ENCODE measurements around the gene NRK. TPM values are rescaled to one million over a fixed set of nuclear protein-coding genes. Genes with fewer than 3 reads are reported as not detected.
"Not testable (repeated sequence)": the region's sequence is repeated elsewhere in the genome, so short reads cannot be mapped to it uniquely, and the experiment has no call there.

The NRK gene
- not detected for total RNA-seq

- CTCF ChIA-PET, result no interaction called here
- H3K9me3 Mint-ChIP-seq (ENCODE audit: insufficient read depth), result no peaks in the 10 kb centered on the region
Measured at GRCh38 chrX:105822138-105823091, at the start of gene NRK. Gene NRK (plus strand): TSS chrX:105822539. CDS start chrX:105822846, 307 bp downstream.

DNA sequence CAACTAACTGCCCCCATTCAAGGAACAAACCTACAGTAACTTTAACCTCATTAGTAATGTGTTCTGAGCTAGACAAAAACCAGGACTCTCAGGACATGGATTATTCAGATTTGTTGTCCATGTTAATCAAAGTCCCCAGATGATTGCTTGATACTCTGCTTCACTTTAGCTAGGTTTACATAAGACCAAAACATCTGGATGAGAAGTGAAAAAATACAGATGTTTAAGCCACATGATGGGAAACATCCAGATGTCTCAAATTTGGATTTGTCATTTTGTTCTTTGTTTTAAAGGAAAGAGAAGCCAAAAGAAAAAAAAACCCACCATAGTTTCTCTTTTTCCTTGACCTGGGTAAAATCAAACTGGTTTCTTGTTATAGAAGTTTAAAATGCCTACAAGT, 48.5 kb upstream of the NRK start:
- Mint-ChIP-seq H3K27ac (no peak overlapping the region), H3K4me3 (no peak overlapping the region), H3K36me3 (ENCODE audit: low read depth) (no peaks in the 10 kb centered on the region), H3K4me1 (ENCODE audit: low read depth) (no peaks in the 10 kb centered on the region), H3K27me3 (ENCODE audit: low read depth) (no peaks in the 10 kb centered on the region), H3K9me3 (ENCODE audit: insufficient read depth) (no peaks in the 10 kb centered on the region)
- ChIA-PET POLR2A (no interaction called here), CTCF (no interaction called here)
- ATAC-seq (no peak), DNase-seq (no peak)

More at GRCh38 chrX:105822138-105823091, at the start of gene NRK:
- H3K27me3 Mint-ChIP-seq (ENCODE audit: low read depth), result peaks cover 9% of the 10 kb centered on the region
- H3K36me3 Mint-ChIP-seq (ENCODE audit: low read depth), result no peaks in the 10 kb centered on the region
- no peak within 1 kb of the TSS for H3K27ac Mint-ChIP-seq
- H3K4me1 Mint-ChIP-seq (ENCODE audit: low read depth), result no peaks in the 10 kb centered on the region
- H3K4me3 Mint-ChIP-seq, result no peak within 1 kb of the TSS
- no peak for ATAC-seq
- POLR2A ChIA-PET, result no interaction called here
- DNase-seq, result no peak

DNA sequence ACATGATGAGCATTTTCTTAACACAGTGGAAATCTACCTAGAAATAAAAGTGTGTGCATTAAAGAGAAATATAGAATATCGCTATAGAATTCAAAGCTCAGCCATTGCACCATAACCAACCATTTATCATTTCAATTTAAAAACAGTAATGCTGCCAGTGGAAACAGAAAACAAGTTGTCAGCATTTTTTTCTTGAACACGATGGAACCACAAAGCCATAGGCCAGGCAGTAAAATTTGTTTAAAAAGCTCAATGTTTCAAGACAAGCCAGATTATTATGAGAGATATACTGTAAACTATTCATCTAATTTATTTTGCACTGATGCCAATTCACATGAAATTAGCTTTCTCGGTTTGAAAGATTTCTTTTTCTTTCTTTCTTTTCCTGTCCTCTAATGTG, 46.7 kb upstream of the NRK start:
- Mint-ChIP-seq H3K9me3 (ENCODE audit: insufficient read depth) (no peaks in the 10 kb centered on the region), H3K4me3 (no peak overlapping the region), H3K36me3 (ENCODE audit: low read depth) (no peaks in the 10 kb centered on the region), H3K4me1 (ENCODE audit: low read depth) (no peaks in the 10 kb centered on the region), H3K27ac (no peak overlapping the region), H3K27me3 (ENCODE audit: low read depth) (no peaks in the 10 kb centered on the region)
- POLR2A ChIA-PET, result no interaction called here
- CTCF ChIA-PET, result no interaction called here
- DNase-seq (no peak), ATAC-seq (no peak)

DNA sequence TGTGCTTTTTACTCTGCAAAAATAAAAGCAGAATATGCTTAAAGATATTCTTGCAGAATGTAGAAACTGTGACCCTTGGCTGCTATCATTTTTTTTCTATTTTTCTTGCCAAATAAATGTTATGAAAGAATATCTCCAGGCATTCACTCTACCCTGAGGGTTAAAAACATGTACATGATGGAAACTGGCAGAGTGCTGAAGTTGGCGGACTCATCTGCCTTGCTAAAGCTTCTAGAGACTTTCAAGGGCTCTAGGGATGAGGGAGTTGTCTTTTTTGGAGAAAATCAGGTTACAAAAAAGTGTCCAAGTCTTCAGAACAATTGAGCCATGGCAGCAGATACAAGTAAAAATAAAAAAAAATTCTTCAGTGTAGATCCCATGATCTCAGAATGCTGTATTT, 40.5 kb upstream of the NRK start:
- no peak for ATAC-seq
- POLR2A ChIA-PET, result no interaction called here
- Mint-ChIP-seq H3K27me3 (ENCODE audit: low read depth) (no peaks in the 10 kb centered on the region), H3K27ac (no peak overlapping the region), H3K36me3 (ENCODE audit: low read depth) (no peaks in the 10 kb centered on the region), H3K4me3 (no peak overlapping the region), H3K9me3 (ENCODE audit: insufficient read depth) (no peaks in the 10 kb centered on the region), H3K4me1 (ENCODE audit: low read depth) (no peaks in the 10 kb centered on the region)
- DNase-seq, result no peak
- CTCF ChIA-PET, result no interaction called here

- H3K4me1 Mint-ChIP-seq (ENCODE audit: low read depth); CTCF ChIA-PET; ATAC-seq; DNase-seq; H3K36me3 Mint-ChIP-seq (ENCODE audit: low read depth); H3K27me3 Mint-ChIP-seq (ENCODE audit: low read depth); H3K4me3 Mint-ChIP-seq; H3K9me3 Mint-ChIP-seq (ENCODE audit: insufficient read depth); H3K27ac Mint-ChIP-seq; POLR2A ChIA-PET: not testable (repeated sequence)
Measured at GRCh38 chrX:105796877-105797276, 25.5 kb upstream of the NRK start.

DNA sequence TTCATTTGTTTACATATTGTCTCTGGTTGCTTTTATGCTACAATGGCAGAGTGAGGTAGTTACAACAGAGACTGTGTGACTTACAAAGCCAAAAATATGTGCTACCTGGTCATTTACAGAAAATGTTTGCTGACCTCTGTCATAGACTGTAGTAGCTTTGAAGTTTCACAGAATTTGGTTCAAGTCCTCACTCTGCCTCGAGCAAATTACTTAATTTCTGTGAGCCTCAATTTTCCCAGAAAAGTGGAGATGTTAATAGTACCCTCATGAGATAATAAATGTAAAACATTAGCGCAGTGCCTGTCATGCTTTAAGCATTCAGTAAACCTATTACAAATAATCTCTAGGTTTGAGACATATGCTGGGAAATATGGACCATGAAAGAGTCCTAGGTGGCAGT, 18.4 kb upstream of the NRK start:
- Mint-ChIP-seq H3K9me3 (ENCODE audit: insufficient read depth) (no peaks in the 10 kb centered on the region), H3K4me1 (ENCODE audit: low read depth) (no peaks in the 10 kb centered on the region), H3K27ac (no peak overlapping the region), H3K27me3 (ENCODE audit: low read depth) (no peaks in the 10 kb centered on the region), H3K4me3 (no peak overlapping the region), H3K36me3 (ENCODE audit: low read depth) (no peaks in the 10 kb centered on the region)
- no peak for ATAC-seq
- ChIA-PET CTCF (no interaction called here), POLR2A (no interaction called here)
- DNase-seq, result no peak

- H3K27ac Mint-ChIP-seq; ATAC-seq; POLR2A ChIA-PET; H3K27me3 Mint-ChIP-seq (ENCODE audit: low read depth); CTCF ChIA-PET; H3K4me1 Mint-ChIP-seq (ENCODE audit: low read depth); H3K4me3 Mint-ChIP-seq; DNase-seq; H3K9me3 Mint-ChIP-seq (ENCODE audit: insufficient read depth); H3K36me3 Mint-ChIP-seq (ENCODE audit: low read depth): not testable (repeated sequence)
Measured at GRCh38 chrX:105805655-105806054, 16.7 kb upstream of the NRK start.

DNA sequence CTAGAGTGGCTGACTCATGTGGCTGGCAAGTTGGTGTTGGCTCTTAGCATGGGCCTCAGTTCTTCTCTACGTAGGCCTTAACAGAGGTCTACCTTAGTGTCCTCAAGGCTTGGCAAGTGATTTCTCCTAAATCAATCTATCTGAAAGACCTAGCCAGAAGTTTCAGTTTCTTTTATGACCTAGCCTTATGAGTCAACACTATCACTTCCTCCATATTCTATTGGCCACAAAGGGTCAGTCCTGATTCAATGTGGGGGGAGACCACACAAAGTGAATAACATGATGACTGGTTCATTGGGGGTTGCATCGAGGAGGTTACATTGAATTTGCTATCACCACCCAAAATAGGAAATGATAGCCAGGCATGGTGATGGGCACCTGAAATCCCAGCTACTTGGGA, 5.8 kb upstream of the NRK start:
- no peaks in the 10 kb centered on the region for H3K9me3 Mint-ChIP-seq (ENCODE audit: insufficient read depth)
- no peaks in the 10 kb centered on the region for H3K36me3 Mint-ChIP-seq (ENCODE audit: low read depth)
- DNase-seq, result no peak
- no peak overlapping the region for H3K4me3 Mint-ChIP-seq
- no peaks in the 10 kb centered on the region for H3K4me1 Mint-ChIP-seq (ENCODE audit: low read depth)
- H3K27ac Mint-ChIP-seq, result no peak overlapping the region
- ChIA-PET POLR2A (no interaction called here), CTCF (no interaction called here)
- ATAC-seq, result no peak
- H3K27me3 Mint-ChIP-seq (ENCODE audit: low read depth), result peaks cover 6% of the 10 kb centered on the region

GRCh38 chrX:105820247-105820646, 2.1 kb upstream of the NRK start:
- POLR2A ChIA-PET, result no interaction called here
- no peak for ATAC-seq

GRCh38 chrX:105821471-105822121, 743 bp upstream of the NRK start:
- DNase-seq (no peak), ATAC-seq (no peak)
- Mint-ChIP-seq H3K9me3 (ENCODE audit: insufficient read depth) (no peaks in the 10 kb centered on the region), H3K4me3 (no peak overlapping the region), H3K36me3 (ENCODE audit: low read depth) (no peaks in the 10 kb centered on the region), H3K27me3 (ENCODE audit: low read depth) (peaks cover 9% of the 10 kb centered on the region), H3K27ac (no peak overlapping the region), H3K4me1 (ENCODE audit: low read depth) (no peaks in the 10 kb centered on the region)
- ChIA-PET POLR2A (no interaction called here), CTCF (no interaction called here)

More at GRCh38 chrX:105820247-105820646, 2.1 kb upstream of the NRK start:
- H3K9me3 Mint-ChIP-seq (ENCODE audit: insufficient read depth), result no peaks in the 10 kb centered on the region
- H3K36me3 Mint-ChIP-seq (ENCODE audit: low read depth), result no peaks in the 10 kb centered on the region
- no peak overlapping the region for H3K4me3 Mint-ChIP-seq
- no peak overlapping the region for H3K27ac Mint-ChIP-seq
- CTCF ChIA-PET, result no interaction called here
- peaks cover 9% of the 10 kb centered on the region for H3K27me3 Mint-ChIP-seq (ENCODE audit: low read depth)
- no peak for DNase-seq
- no peaks in the 10 kb centered on the region for H3K4me1 Mint-ChIP-seq (ENCODE audit: low read depth)

DNA sequence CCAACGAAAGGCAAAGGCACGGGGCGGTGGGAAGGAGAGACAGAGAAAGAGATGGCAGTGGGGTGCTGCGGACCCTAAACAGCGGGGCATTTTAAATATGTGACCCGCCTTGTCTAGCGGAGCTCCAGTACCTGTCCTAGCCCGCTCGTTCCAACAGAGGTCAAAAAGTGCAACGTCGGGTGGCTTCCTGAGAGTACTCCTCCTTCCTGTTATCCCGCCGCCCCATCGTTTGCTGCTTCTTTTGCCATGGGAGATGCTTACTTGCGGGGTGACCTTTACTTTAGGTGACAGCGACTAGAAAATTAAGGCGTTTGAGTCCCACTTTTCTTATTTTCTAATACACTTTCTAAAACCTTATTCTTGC, 735 bp downstream of the NRK start:
- DNase-seq (no peak), ATAC-seq (no peak)
- H3K27ac Mint-ChIP-seq, result no peak overlapping the region
- ChIA-PET POLR2A (no interaction called here), CTCF (no interaction called here)
- H3K36me3 Mint-ChIP-seq (ENCODE audit: low read depth), result no peaks in the 10 kb centered on the region
- no peak overlapping the region for H3K4me3 Mint-ChIP-seq
- no peaks in the 10 kb centered on the region for H3K4me1 Mint-ChIP-seq (ENCODE audit: low read depth)
- peaks cover 9% of the 10 kb centered on the region for H3K27me3 Mint-ChIP-seq (ENCODE audit: low read depth)
- no peaks in the 10 kb centered on the region for H3K9me3 Mint-ChIP-seq (ENCODE audit: insufficient read depth)

DNA sequence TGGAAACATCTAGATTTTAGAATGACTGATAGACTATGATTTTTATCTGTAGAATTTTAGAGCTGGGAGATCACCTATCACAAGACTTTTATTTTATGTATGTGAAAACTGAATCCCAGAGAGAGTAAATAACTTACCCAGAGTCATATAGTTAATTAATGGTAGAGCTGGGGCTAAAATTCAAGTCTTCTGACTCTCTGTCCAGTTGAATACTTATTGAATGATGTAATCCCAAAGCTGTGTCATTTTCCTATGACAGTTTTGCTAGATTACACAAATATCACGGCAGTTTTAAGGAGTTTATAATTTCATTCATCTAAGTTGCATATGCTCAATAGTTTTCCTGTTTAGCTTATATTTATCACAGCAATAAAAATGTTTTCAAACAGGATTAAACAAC, 6.7 kb downstream of the NRK start:
- no peak for DNase-seq
- no peak overlapping the region for H3K27ac Mint-ChIP-seq
- ChIA-PET POLR2A (no interaction called here), CTCF (no interaction called here)
- no peak overlapping the region for H3K4me3 Mint-ChIP-seq
- no peaks in the 10 kb centered on the region for H3K9me3 Mint-ChIP-seq (ENCODE audit: insufficient read depth)
- no peaks in the 10 kb centered on the region for H3K36me3 Mint-ChIP-seq (ENCODE audit: low read depth)
- ATAC-seq, result no peak
- H3K4me1 Mint-ChIP-seq (ENCODE audit: low read depth), result no peaks in the 10 kb centered on the region
- H3K27me3 Mint-ChIP-seq (ENCODE audit: low read depth), result no peaks in the 10 kb centered on the region

Data from activated CD8-positive, alpha-beta T cell treated with anti-CD3 and anti-CD28 coated beads, Interleukin-2, amount 10 ng/mL, durations not matched to agents 7 days and 5 days (primary cell).